GM18861 (cell line): ENCODE data around the gene HELB.

Source experiments
- ATAC-seq: cut with Tn5 transposase; IDR thresholded peaks from one replicate; pipeline ENCODE4 v1.9.1; 2021; ENCODE audit not compliant: unreplicated experiment

The HELB gene

GRCh38 chr12:66301944-66302826 is at the start of gene HELB:
Gene HELB (plus strand): TSS chr12:66302493. CDS start chr12:66302604, 111 bp downstream.
- ATAC-seq = peak; percentile 87

GRCh38 chr12:66252771-66253170 is 49.5 kb upstream of the HELB start:
- ATAC-seq = no peak

DNA sequence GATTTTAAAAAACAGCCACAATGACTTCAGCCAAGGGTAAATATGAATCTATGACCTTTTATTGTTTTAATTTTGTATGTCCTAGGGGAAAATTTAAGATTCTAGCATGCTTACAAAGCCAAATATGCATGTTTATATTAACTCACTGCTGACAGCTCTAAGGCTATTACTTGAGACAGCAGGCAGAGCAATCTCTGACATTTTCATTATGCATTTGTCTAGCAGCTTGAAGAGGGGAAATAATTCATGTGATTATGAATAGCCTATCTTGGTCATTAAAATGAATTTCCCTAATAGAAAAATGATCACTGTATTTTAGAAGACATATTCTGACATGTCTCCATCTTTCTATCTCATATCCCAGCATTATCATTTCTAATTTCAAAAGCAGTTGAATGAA is 46.6 kb upstream of the HELB start:
- no peak for ATAC-seq

DNA sequence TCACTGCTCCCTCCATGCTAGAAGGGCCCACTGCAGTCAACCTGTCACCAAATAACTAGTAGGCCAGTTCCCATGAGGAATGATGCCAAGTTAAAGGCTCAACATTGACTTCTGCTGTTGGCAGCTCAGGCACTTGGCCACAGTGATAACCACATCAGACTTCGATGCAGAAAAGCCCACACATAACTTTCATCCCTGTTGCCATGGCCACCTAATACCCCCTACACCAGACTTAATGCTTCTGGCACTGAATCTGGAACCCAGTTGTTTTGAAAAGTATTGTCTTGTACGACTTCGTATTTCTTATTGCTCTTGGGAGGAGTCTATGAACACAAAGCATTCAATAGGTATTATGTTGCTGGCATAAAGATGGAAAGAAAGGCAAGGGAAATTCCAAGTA is 44.3 kb upstream of the HELB start:
- no peak for ATAC-seq

- no peak for ATAC-seq
Measured at GRCh38 chr12:66262737-66263136, 39.6 kb upstream of the HELB start.

DNA sequence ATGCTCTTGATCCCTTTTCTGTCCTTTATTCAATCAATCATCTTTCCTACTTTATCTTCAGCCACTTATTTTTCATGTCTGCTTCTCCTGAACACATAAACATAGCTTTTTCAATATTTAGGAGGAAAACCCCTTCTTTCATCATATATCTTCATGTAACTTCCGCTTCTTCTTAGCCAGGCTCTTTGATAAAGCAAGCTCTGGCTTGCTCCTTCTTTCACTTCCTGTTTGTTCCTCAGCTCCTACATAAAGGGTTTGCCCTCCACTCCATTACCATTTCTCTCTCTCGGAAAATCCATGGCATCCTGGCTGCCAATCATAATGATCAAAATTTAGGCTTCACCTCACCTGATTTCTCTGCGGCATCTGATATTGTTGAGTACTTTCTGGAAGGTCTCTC is 33.7 kb upstream of the HELB start:
- ATAC-seq = no peak

- ATAC-seq = no peak
Measured at GRCh38 chr12:66269142-66269541, 33.2 kb upstream of the HELB start.

DNA sequence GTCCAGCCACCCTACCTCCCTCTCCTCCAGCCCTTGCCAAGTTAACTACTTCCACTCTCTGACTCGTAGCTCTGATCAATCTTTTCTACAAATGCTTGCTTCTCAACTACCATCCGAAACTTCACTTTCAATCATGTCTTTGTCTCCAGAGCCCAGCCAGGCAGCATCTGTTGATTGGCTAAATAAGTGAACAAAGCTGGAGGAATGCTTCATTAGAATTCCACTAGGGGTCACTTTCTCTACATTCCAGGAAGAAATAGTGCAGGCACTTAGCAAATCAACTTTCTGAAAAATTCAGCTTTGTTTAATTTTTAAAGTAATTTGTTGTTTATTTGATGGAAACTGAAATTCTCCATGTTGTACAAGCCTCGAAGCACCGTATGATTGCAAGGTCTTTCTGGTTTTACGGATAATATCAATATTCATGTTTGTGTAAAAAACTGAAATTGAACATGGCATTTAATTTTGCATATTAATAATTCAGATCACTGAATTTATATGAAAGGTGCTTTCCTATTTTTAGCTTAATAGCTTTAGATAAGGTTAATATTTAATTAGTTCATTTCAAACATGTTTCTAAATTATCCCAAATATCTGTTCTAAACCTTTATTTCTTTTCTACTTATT is 32.4 kb upstream of the HELB start:
- no peak for ATAC-seq

DNA sequence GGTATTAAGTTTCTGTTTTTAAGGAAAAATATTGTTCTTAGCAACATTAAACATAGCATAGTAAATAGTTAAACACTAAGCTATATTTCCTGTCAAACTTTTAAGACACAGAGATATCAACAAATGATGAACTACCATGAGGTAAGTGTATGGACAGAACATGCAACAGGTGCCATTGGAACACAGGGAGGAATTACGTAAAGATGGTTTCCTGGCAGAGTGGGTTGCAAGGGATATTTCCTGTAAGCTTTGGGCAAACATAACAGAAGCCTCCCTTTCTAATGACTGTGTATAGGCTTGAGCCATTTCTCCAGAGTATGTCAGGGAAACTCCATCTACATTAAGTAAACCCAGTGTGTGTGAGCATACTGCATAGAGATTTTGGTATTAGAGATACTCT is 31.7 kb upstream of the HELB start:
- ATAC-seq = no peak

- ATAC-seq = no peak
Measured at GRCh38 chr12:66272650-66273049, 29.6 kb upstream of the HELB start.

- ATAC-seq = no peak
Measured at GRCh38 chr12:66273147-66273546, 29.1 kb upstream of the HELB start.

DNA sequence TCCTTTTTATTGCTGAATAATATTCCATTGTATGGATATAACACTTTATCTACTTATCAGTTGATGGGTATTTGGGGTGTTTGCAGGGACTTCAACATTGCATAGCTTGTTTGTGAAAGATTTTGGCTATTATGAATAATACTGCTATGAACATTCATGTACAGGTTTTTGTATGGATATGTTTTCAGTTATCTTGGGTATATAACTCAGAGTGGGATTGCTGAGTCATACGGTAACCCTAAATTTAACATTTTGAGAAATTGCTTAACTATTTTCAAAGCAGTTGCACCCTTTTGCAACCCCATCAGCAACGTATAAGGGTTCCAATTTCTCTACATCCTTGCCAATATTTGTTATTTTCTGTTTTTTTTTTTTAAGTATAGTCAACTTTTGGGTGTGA is 27.3 kb upstream of the HELB start:
- no peak for ATAC-seq

GRCh38 chr12:66279123-66279712 is 23.1 kb upstream of the HELB start:
- ATAC-seq = no peak

DNA sequence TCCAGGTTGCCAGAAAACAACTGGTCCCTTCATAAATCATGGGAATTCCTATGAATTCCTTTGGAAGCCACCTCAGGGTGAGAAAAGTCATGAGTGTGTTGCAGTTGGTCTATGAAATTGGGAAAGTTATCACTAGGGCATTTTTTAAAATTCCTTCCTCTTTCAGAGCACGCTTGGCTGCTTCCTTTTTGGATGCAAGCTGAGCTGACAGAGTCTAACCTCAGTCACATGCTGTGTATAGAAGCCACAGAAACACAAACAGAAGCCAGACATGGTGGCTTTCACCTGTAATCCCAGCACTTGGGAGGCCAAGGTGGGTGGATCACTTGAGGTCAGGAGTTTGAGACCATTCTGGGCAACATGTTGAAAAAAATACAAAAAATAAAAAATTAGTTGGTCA is 21.7 kb upstream of the HELB start:
- no peak for ATAC-seq

- ATAC-seq = no peak
Measured at GRCh38 chr12:66282244-66282643, 20.0 kb upstream of the HELB start.

DNA sequence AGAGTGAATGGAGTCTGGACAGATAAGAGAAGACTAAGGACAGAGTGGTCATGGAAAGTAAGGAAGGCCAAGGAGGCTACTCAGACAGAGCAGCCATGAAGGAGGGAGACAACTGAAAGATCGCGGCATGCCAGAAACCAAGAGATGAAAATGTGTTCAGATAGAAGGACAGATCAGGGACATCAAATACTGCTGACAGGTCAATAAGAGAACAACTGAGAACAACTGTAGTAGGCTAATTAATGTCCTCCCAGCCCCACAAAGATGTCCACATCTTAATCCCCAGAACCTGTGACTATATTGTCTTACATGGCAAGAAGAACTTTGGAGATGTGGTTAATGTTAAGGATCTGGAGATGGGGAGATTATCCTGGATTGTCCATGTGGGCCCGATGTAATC is 15.0 kb upstream of the HELB start:
- ATAC-seq = no peak

- no peak for ATAC-seq
Measured at GRCh38 chr12:66288121-66288520, 14.2 kb upstream of the HELB start.

- no peak for ATAC-seq
Measured at GRCh38 chr12:66289485-66289884, 12.8 kb upstream of the HELB start.

GRCh38 chr12:66290716-66291200 is 11.5 kb upstream of the HELB start:
- ATAC-seq = no peak

DNA sequence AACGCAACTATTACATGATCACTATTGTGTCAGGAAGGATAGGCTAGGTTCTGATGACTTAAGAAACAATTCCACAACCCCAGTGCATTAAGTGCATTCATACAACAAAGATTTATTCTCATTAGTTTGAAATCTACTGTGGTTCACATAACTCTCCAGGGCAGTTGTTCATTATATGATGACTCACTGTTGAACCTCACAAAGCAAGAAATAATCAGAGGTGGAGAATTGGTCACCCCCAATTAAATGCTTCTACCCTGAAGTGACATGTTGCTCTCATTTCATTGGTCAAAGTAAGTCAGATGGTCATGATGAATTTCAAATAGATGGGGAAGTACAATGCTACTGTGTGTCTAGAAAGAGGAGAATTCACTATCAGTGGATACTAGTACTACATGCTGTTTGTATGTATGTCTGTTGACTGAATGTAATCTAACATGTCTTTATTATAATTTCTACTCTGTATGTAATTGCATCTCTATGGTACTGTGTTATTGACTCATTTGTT is 6.1 kb upstream of the HELB start:
- ATAC-seq = no peak

- no peak for ATAC-seq
Measured at GRCh38 chr12:66297080-66297479, 5.2 kb upstream of the HELB start.

- no peak for ATAC-seq
Measured at GRCh38 chr12:66297923-66298322, 4.4 kb upstream of the HELB start.
